Smooth muscle cell (in vitro differentiated cells): Measurements from ENCODE around the gene LGALS3BP. TPM values are rescaled to one million over a fixed set of nuclear protein-coding genes. Genes with fewer than 3 reads are reported as not detected.
"Not testable (repeated sequence)": the region's sequence is repeated elsewhere in the genome, so short reads cannot be mapped to it uniquely, and the experiment has no call there.

ENCODE experiments used
- DNase-seq: peaks from one replicate; lab custom pipeline; 2025; ENCODE audit not compliant: unreplicated experiment; lab: John Stamatoyannopoulos, UW
- H2AFZ ChIP-seq: fragments of 200-600 bp; sonication (generic); 2 replicates; pipeline ENCODE4 v1.6.0; 2016; ENCODE audit warnings: antibody characterized with exemption, low read depth, mild to moderate bottlenecking
- H3F3A ChIP-seq: fragments of 200-600 bp; sonication (generic); 2 replicates; pipeline ENCODE4 v1.6.0; 2017; ENCODE audit warnings: antibody characterized with exemption, low read depth
- H3K27ac ChIP-seq: fragments of 200-600 bp; sonication (generic); 2 replicates; pipeline ENCODE4 v1.5.1; 2016; ENCODE audit warnings: low read depth, mild to moderate bottlenecking
- H3K27me3 ChIP-seq: fragments of 200-600 bp; sonication (generic); 2 replicates; pipeline ENCODE4 v1.6.1; 2016; ENCODE audit warnings: low read depth, mild to moderate bottlenecking
- H3K36me3 ChIP-seq: fragments of 200-600 bp; sonication (generic); 2 replicates; pipeline ENCODE4 v1.5.1; 2016; ENCODE audit warnings: low read depth
- H3K4me1 ChIP-seq: fragments of 200-600 bp; sonication (generic); 2 replicates; pipeline ENCODE4 v1.5.1; 2016; ENCODE audit warnings: low read depth
- H3K4me2 ChIP-seq: fragments of 200-600 bp; sonication (generic); 2 replicates; pipeline ENCODE4 v1.6.0; 2016; ENCODE audit warnings: mild to moderate bottlenecking
- H3K4me3 ChIP-seq: fragments of 200-600 bp; sonication (generic); 2 replicates; pipeline ENCODE4 v1.5.1; 2016; ENCODE audit warnings: mild to moderate bottlenecking
- H3K79me2 ChIP-seq: fragments of 200-600 bp; sonication (generic); 2 replicates; pipeline ENCODE4 v1.6.0; 2016; ENCODE audit warnings: low read depth, mild to moderate bottlenecking
- H3K9ac ChIP-seq: fragments of 200-600 bp; sonication (generic); 2 replicates; pipeline ENCODE4 v1.6.0; 2016; ENCODE audit warnings: low read depth
- H3K9me3 ChIP-seq: fragments of 200-600 bp; sonication (generic); replicated peaks from 2 replicates; pipeline ENCODE4 v1.5.1; 2016; ENCODE audit warnings: low read depth
- H4K20me1 ChIP-seq: fragments of 200-600 bp; sonication (generic); 2 replicates; pipeline ENCODE4 v1.6.0; 2016; ENCODE audit warnings: low read depth
- WGBS: methylation state at CpG from one replicate; pipeline ENCODE4 v1.1.7; 2016; ENCODE audit warnings: low lambda C conversion rate; 5-methylcytosine and 5-hydroxymethylcytosine counted together
- polyA plus RNA-seq: library from polyadenylated mRNA; unstranded; fragments of >200 nt; fragmentation: Nextera tagmentation; extraction: Ambion mirVana; gene quantifications from 2 replicates; pipeline ENCODE4 v1.2.1, GENCODE V29; 2016
- total RNA-seq: library from RNA; depleted of rRNA; stranded (reverse); fragments of >200 nt; gene quantifications from 2 replicates; pipeline ENCODE4 v1.2.3, GENCODE V29; 2014
- TF ChIP-seq, protein P1 (sequence below): fragments of 200-600 bp; sonication (generic); IDR thresholded peaks from 2 replicates; pipeline ENCODE4 v1.5.1; 2017; ENCODE audit warnings: borderline replicate concordance, mild to moderate bottlenecking, antibody characterized with exemption; ENCODE audit not compliant: insufficient read depth, poor library complexity, severe bottlenecking

Gene LGALS3BP
- total and polyA plus RNA-seq, 2 experiments from 2014 or later: 66.5 to 151 TPM

DNA sequence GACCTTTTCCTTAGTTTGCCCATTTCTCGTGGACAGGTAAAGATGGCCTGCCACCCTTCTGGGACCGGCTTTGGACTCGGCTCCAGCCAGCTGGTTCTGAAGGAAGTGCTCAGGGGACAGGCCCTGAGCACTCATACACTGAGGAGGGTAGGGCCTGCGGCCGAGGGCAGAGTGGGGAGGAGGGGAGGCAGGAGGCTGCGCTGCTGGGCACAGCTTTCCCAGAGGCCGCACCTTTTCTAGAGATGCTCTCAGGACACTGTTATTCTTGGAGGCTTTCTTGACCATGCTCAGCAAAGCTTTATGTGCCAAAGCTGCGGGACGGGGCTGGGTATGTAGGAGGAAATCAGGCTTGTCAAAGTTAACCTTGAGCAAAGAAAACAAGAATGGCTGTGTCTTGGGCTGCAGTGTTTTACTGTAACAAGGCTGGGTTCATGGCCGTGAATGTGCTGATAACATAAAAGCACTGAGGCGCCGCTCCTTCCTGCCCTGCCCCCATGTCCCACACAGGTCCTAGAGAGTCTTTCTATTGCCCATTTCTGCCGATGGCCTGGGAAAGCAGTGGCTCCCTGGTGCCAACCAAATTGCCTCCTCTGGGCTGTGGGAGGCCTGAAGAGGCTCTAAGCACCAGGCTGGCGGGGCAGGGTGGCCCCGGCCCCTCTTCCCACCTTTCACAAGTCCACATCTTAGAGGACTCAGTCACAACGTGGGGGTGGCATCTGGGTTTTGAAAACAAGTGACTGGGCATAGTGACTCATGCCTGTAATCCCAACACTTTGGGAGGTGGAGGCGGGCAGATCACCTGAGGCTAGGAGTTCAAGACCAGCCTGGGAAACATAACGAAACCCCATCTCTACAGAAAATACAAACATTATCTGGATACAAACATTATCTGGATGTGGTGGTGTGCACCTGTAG is 32.2 kb downstream of the LGALS3BP start:
- Histone ChIP-seq H3K27ac (no peak overlapping the region), H2AFZ (peak overlapping the region; percentile 19), H3K4me3 (no peak overlapping the region), H3K9me3 (no peaks in the 10 kb centered on the region), H3K36me3 (no peaks in the 10 kb centered on the region), H3K27me3 (no peaks in the 10 kb centered on the region), H3K4me2 (no peak overlapping the region), H3K4me1 (no peaks in the 10 kb centered on the region), H3F3A (no peaks in the 10 kb centered on the region), H3K9ac (no peak overlapping the region), H3K79me2 (no peaks in the 10 kb centered on the region), H4K20me1 (no peaks in the 10 kb centered on the region)
- no peak for DNase-seq
- WGBS: 70% methylated on average over 18 of the region's 18 CpGs
- TF ChIP-seq, protein P1, sequence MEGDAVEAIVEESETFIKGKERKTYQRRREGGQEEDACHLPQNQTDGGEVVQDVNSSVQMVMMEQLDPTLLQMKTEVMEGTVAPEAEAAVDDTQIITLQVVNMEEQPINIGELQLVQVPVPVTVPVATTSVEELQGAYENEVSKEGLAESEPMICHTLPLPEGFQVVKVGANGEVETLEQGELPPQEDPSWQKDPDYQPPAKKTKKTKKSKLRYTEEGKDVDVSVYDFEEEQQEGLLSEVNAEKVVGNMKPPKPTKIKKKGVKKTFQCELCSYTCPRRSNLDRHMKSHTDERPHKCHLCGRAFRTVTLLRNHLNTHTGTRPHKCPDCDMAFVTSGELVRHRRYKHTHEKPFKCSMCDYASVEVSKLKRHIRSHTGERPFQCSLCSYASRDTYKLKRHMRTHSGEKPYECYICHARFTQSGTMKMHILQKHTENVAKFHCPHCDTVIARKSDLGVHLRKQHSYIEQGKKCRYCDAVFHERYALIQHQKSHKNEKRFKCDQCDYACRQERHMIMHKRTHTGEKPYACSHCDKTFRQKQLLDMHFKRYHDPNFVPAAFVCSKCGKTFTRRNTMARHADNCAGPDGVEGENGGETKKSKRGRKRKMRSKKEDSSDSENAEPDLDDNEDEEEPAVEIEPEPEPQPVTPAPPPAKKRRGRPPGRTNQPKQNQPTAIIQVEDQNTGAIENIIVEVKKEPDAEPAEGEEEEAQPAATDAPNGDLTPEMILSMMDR: no peak

DNA sequence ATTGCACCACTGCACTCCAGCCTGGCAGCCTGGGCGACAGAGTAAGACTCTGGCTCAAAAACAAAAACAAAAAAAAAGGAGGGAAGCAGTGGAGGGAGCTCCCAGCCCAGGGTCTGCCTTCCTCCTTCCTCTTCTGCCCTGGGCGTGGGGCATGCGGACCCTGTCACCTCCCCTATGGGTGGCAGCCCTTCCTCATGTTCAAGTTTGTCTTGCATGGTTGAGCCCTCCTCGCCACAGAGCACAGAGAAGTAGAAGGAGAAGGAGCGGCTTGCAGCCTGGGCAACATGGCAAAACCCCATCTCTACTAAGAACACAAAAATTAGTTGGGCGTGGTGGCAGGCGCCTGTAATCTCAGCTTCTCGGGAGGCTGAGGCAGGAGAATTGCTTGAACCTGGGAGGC is 33.1 kb downstream of the LGALS3BP start:
- no peak overlapping the region for H3K4me2 ChIP-seq
- H3K4me3 ChIP-seq: no peak overlapping the region
- no peak for DNase-seq

DNA sequence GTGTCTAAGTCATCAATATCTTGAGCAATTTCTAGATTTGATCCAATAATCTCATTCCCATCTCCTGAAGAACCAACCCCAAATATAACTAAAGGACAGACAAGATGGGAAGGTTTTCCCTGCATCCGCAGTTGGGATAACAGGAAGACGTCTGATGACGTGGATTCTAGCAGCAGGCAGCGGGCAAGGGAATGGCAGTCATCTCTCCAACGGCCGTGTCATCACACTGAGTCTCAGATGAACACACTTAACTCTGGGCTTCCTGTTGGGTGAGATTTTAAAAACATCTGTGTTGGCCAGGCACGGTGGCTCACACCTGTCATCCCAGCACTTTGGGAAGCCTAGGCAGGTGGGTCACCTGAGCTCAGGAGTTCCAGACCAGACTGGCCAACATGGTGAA is 33.6 kb downstream of the LGALS3BP start:
- Histone ChIP-seq H3K4me3 (no peak overlapping the region), H3K79me2 (no peaks in the 10 kb centered on the region), H3K9me3 (no peaks in the 10 kb centered on the region), H3K9ac (no peak overlapping the region), H3K27me3 (no peaks in the 10 kb centered on the region), H3K36me3 (no peaks in the 10 kb centered on the region), H3K4me2 (no peak overlapping the region), H3K4me1 (no peaks in the 10 kb centered on the region), H2AFZ (no peak overlapping the region), H4K20me1 (no peaks in the 10 kb centered on the region), H3K27ac (no peak overlapping the region), H3F3A (no peaks in the 10 kb centered on the region)
- no peak for DNase-seq
- 85% methylated on average over 7 of the region's 7 CpGs for WGBS
- TF ChIP-seq, protein P1: no peak

More for the DNA sequence above, 33.1 kb downstream of the LGALS3BP start:
- no peak overlapping the region for H3K27ac ChIP-seq
- no peak overlapping the region for H3K9ac ChIP-seq
- TF ChIP-seq, protein P1: no peak
- H3K9me3 ChIP-seq: no peaks in the 10 kb centered on the region
- no peaks in the 10 kb centered on the region for H3K36me3 ChIP-seq
- no peaks in the 10 kb centered on the region for H3K27me3 ChIP-seq
- H4K20me1 ChIP-seq: no peaks in the 10 kb centered on the region
- no peaks in the 10 kb centered on the region for H3K79me2 ChIP-seq
- 95% methylated on average over 8 of the region's 8 CpGs for WGBS
- no peaks in the 10 kb centered on the region for H3K4me1 ChIP-seq
- H2AFZ ChIP-seq: no peak overlapping the region
- H3F3A ChIP-seq: no peaks in the 10 kb centered on the region

GRCh38 chr17:78945455-78945854 is 34.3 kb downstream of the LGALS3BP start:
- not testable (repeated sequence) for H2AFZ ChIP-seq, H3K4me1 ChIP-seq
- WGBS: 95% methylated on average over 12 of the region's 12 CpGs

More at GRCh38 chr17:78945455-78945854, 34.3 kb downstream of the LGALS3BP start:
- H3K36me3 ChIP-seq, H3K27ac ChIP-seq, H3K79me2 ChIP-seq, H3K4me2 ChIP-seq, DNase-seq, H3F3A ChIP-seq, H4K20me1 ChIP-seq, H3K9ac ChIP-seq, H3K27me3 ChIP-seq, H3K9me3 ChIP-seq, H3K4me3 ChIP-seq: not testable (repeated sequence)
